ENCODE data around the gene AP3M1.
"Not testable (repeated sequence)": the region's sequence is repeated elsewhere in the genome, so short reads cannot be mapped to it uniquely, and the experiment has no call there.

The AP3M1 gene

GRCh38 chr10:74150204-74150989 lies at the start of gene AP3M1:
Gene AP3M1 (minus strand): TSS chr10:74150828. CDS start chr10:74138379, 12,449 bp downstream.
- no peaks in the 10 kb centered on the region for H3K27me3 ChIP-seq (ENCODE audit: control insufficient read depth, insufficient read depth, low read length)
- H3K4me1 ChIP-seq (ENCODE audit: control insufficient read depth, insufficient read depth, low read length), result peaks cover 16% of the 10 kb centered on the region
- peak within 1 kb of the TSS; percentile 98 for H3K4me3 ChIP-seq (ENCODE audit: low read depth, low read length)
- H3K9me3 ChIP-seq (ENCODE audit: control insufficient read depth, insufficient read depth, low read length), result no peaks in the 10 kb centered on the region
- H3K9ac ChIP-seq (ENCODE audit: low read depth, low read length), result peak within 1 kb of the TSS; percentile 97
- peak within 1 kb of the TSS; percentile 98 for H3K27ac ChIP-seq (ENCODE audit: low read depth, low read length)
- peaks cover 7% of the 10 kb centered on the region; the same call in 1 of the 2 replicates for H3K36me3 ChIP-seq (ENCODE audit: control insufficient read depth, insufficient read depth, low read length)

- H3K27me3 ChIP-seq (ENCODE audit: control insufficient read depth, insufficient read depth, low read length), result no peaks in the 10 kb centered on the region
- peaks cover 5% of the 10 kb centered on the region for H3K4me1 ChIP-seq (ENCODE audit: control insufficient read depth, insufficient read depth, low read length)
- no peaks in the 10 kb centered on the region for H3K9me3 ChIP-seq (ENCODE audit: control insufficient read depth, insufficient read depth, low read length)
- no peak overlapping the region for H3K9ac ChIP-seq (ENCODE audit: low read depth, low read length)
- no peak overlapping the region for H3K4me3 ChIP-seq (ENCODE audit: low read depth, low read length)
- H3K27ac ChIP-seq (ENCODE audit: low read depth, low read length), result no peak overlapping the region
- H3K36me3 ChIP-seq (ENCODE audit: control insufficient read depth, insufficient read depth, low read length), result peaks cover 3% of the 10 kb centered on the region; the same call in 1 of the 2 replicates
Measured at GRCh38 chr10:74199315-74199714, 48.7 kb upstream of the AP3M1 start.

GRCh38 chr10:74194999-74195398 lies 44.4 kb upstream of the AP3M1 start:
- Histone ChIP-seq H3K4me1 (ENCODE audit: control insufficient read depth, insufficient read depth, low read length) (peaks cover 7% of the 10 kb centered on the region), H3K27me3 (ENCODE audit: control insufficient read depth, insufficient read depth, low read length) (no peaks in the 10 kb centered on the region), H3K9ac (ENCODE audit: low read depth, low read length) (no peak overlapping the region), H3K27ac (ENCODE audit: low read depth, low read length) (no peak overlapping the region), H3K36me3 (ENCODE audit: control insufficient read depth, insufficient read depth, low read length) (no peaks in the 10 kb centered on the region), H3K9me3 (ENCODE audit: control insufficient read depth, insufficient read depth, low read length) (no peaks in the 10 kb centered on the region), H3K4me3 (ENCODE audit: low read depth, low read length) (no peak overlapping the region)

GRCh38 chr10:74194545-74194944 lies 43.9 kb upstream of the AP3M1 start:
- Histone ChIP-seq H3K27ac (ENCODE audit: low read depth, low read length) (no peak overlapping the region), H3K4me1 (ENCODE audit: control insufficient read depth, insufficient read depth, low read length) (peaks cover 12% of the 10 kb centered on the region), H3K9me3 (ENCODE audit: control insufficient read depth, insufficient read depth, low read length) (no peaks in the 10 kb centered on the region), H3K9ac (ENCODE audit: low read depth, low read length) (no peak overlapping the region), H3K27me3 (ENCODE audit: control insufficient read depth, insufficient read depth, low read length) (no peaks in the 10 kb centered on the region), H3K4me3 (ENCODE audit: low read depth, low read length) (no peak overlapping the region), H3K36me3 (ENCODE audit: control insufficient read depth, insufficient read depth, low read length) (no peaks in the 10 kb centered on the region)

- peak overlapping the region; percentile 36 for H3K27ac ChIP-seq (ENCODE audit: low read depth, low read length)
- no peaks in the 10 kb centered on the region for H3K9me3 ChIP-seq (ENCODE audit: control insufficient read depth, insufficient read depth, low read length)
- H3K27me3 ChIP-seq (ENCODE audit: control insufficient read depth, insufficient read depth, low read length), result no peaks in the 10 kb centered on the region
- no peaks in the 10 kb centered on the region for H3K36me3 ChIP-seq (ENCODE audit: control insufficient read depth, insufficient read depth, low read length)
- H3K9ac ChIP-seq (ENCODE audit: low read depth, low read length), result no peak overlapping the region
- peaks cover 12% of the 10 kb centered on the region for H3K4me1 ChIP-seq (ENCODE audit: control insufficient read depth, insufficient read depth, low read length)
- H3K4me3 ChIP-seq (ENCODE audit: low read depth, low read length), result no peak overlapping the region
Measured at GRCh38 chr10:74190494-74190893, 39.9 kb upstream of the AP3M1 start.

GRCh38 chr10:74189999-74190421 lies 39.4 kb upstream of the AP3M1 start:
- Histone ChIP-seq H3K4me1 (ENCODE audit: control insufficient read depth, insufficient read depth, low read length) (peaks cover 12% of the 10 kb centered on the region), H3K36me3 (ENCODE audit: control insufficient read depth, insufficient read depth, low read length) (no peaks in the 10 kb centered on the region), H3K9ac (ENCODE audit: low read depth, low read length) (no peak overlapping the region), H3K9me3 (ENCODE audit: control insufficient read depth, insufficient read depth, low read length) (no peaks in the 10 kb centered on the region), H3K27me3 (ENCODE audit: control insufficient read depth, insufficient read depth, low read length) (no peaks in the 10 kb centered on the region), H3K27ac (ENCODE audit: low read depth, low read length) (no peak overlapping the region), H3K4me3 (ENCODE audit: low read depth, low read length) (no peak overlapping the region)

- H3K27ac ChIP-seq (ENCODE audit: low read depth, low read length); H3K9ac ChIP-seq (ENCODE audit: low read depth, low read length); H3K9me3 ChIP-seq (ENCODE audit: control insufficient read depth, insufficient read depth, low read length); H3K4me3 ChIP-seq (ENCODE audit: low read depth, low read length); H3K36me3 ChIP-seq (ENCODE audit: control insufficient read depth, insufficient read depth, low read length); H3K27me3 ChIP-seq (ENCODE audit: control insufficient read depth, insufficient read depth, low read length): not testable (repeated sequence)
- H3K4me1 ChIP-seq (ENCODE audit: control insufficient read depth, insufficient read depth, low read length), result peaks cover 12% of the 10 kb centered on the region
Measured at GRCh38 chr10:74188617-74189016, 38.0 kb upstream of the AP3M1 start.

- Histone ChIP-seq H3K9ac (ENCODE audit: low read depth, low read length) (no peak overlapping the region), H3K4me3 (ENCODE audit: low read depth, low read length) (no peak overlapping the region), H3K27ac (ENCODE audit: low read depth, low read length) (no peak overlapping the region), H3K9me3 (ENCODE audit: control insufficient read depth, insufficient read depth, low read length) (no peaks in the 10 kb centered on the region), H3K4me1 (ENCODE audit: control insufficient read depth, insufficient read depth, low read length) (peaks cover 12% of the 10 kb centered on the region), H3K36me3 (ENCODE audit: control insufficient read depth, insufficient read depth, low read length) (no peaks in the 10 kb centered on the region), H3K27me3 (ENCODE audit: control insufficient read depth, insufficient read depth, low read length) (no peaks in the 10 kb centered on the region)
Measured at GRCh38 chr10:74187237-74187636, 36.6 kb upstream of the AP3M1 start.

- Histone ChIP-seq H3K4me3 (ENCODE audit: low read depth, low read length) (no peak overlapping the region), H3K4me1 (ENCODE audit: control insufficient read depth, insufficient read depth, low read length) (peaks cover 16% of the 10 kb centered on the region), H3K27ac (ENCODE audit: low read depth, low read length) (no peak overlapping the region), H3K27me3 (ENCODE audit: control insufficient read depth, insufficient read depth, low read length) (no peaks in the 10 kb centered on the region), H3K9ac (ENCODE audit: low read depth, low read length) (no peak overlapping the region), H3K36me3 (ENCODE audit: control insufficient read depth, insufficient read depth, low read length) (no peaks in the 10 kb centered on the region), H3K9me3 (ENCODE audit: control insufficient read depth, insufficient read depth, low read length) (no peaks in the 10 kb centered on the region)
Measured at GRCh38 chr10:74186678-74187077, 36.0 kb upstream of the AP3M1 start.

GRCh38 chr10:74179111-74179710 lies 28.6 kb upstream of the AP3M1 start:
- H3K36me3 ChIP-seq (ENCODE audit: control insufficient read depth, insufficient read depth, low read length), result no peaks in the 10 kb centered on the region
- no peaks in the 10 kb centered on the region for H3K9me3 ChIP-seq (ENCODE audit: control insufficient read depth, insufficient read depth, low read length)
- H3K27ac ChIP-seq (ENCODE audit: low read depth, low read length), result no peak overlapping the region
- H3K4me3 ChIP-seq (ENCODE audit: low read depth, low read length), result no peak overlapping the region
- H3K9ac ChIP-seq (ENCODE audit: low read depth, low read length), result no peak overlapping the region
- no peaks in the 10 kb centered on the region for H3K27me3 ChIP-seq (ENCODE audit: control insufficient read depth, insufficient read depth, low read length)
- H3K4me1 ChIP-seq (ENCODE audit: control insufficient read depth, insufficient read depth, low read length), result peaks cover 34% of the 10 kb centered on the region

GRCh38 chr10:74178042-74178791 lies 27.6 kb upstream of the AP3M1 start:
- H3K27ac ChIP-seq (ENCODE audit: low read depth, low read length), result no peak overlapping the region
- H3K9ac ChIP-seq (ENCODE audit: low read depth, low read length), result no peak overlapping the region
- no peaks in the 10 kb centered on the region for H3K36me3 ChIP-seq (ENCODE audit: control insufficient read depth, insufficient read depth, low read length)
- H3K4me3 ChIP-seq (ENCODE audit: low read depth, low read length), result no peak overlapping the region
- no peaks in the 10 kb centered on the region for H3K9me3 ChIP-seq (ENCODE audit: control insufficient read depth, insufficient read depth, low read length)
- H3K27me3 ChIP-seq (ENCODE audit: control insufficient read depth, insufficient read depth, low read length), result no peaks in the 10 kb centered on the region
- peaks cover 34% of the 10 kb centered on the region for H3K4me1 ChIP-seq (ENCODE audit: control insufficient read depth, insufficient read depth, low read length)
